Left ventricle myocardium inferior (tissue), 1 donor: ENCODE data around the gene ASIC2. TPM values are rescaled to one million over a fixed set of nuclear protein-coding genes. Genes with fewer than 3 reads are reported as not detected.

Experiments used
- DNase-seq: peaks from one replicate; pipeline ENCODE4 v3.0.0-alpha.2; 2020
- H3K27ac ChIP-seq: fragments of 200-600 bp; replicated peaks from 2 replicates; pipeline ENCODE4 v1.8.0; 2021
- H3K27me3 ChIP-seq: fragments of 200-600 bp; 2 replicates; pipeline ENCODE4 v1.8.0; 2021; ENCODE audit warnings: low read depth
- H3K36me3 ChIP-seq: fragments of 200-600 bp; 2 replicates; pipeline ENCODE4 v1.8.0; 2021
- H3K4me1 ChIP-seq: fragments of 200-600 bp; 2 replicates; pipeline ENCODE4 v1.8.0; 2021
- H3K4me3 ChIP-seq: fragments of 200-600 bp; 2 replicates; pipeline ENCODE4 v1.8.0; 2021; ENCODE audit warnings: mild to moderate bottlenecking, moderate library complexity
- H3K9me3 ChIP-seq: fragments of 200-600 bp; replicated peaks from 2 replicates; pipeline ENCODE4 v1.8.0; 2021
- intact Hi-C: fragments of 100-400 bp; cut with micrococcal nuclease; formaldehyde crosslinking; loops from one replicate; pipeline ENCODE4 v1.11.0; 2022
- total RNA-seq: library from RNA; stranded (reverse); fragmentation: NEBNext Ultra II Directional; extraction: Animal tissue kit (Norgen Biotek cat#: 25700); gene quantifications from one replicate; pipeline ENCODE4 v1.2.1, GENCODE V29; 2021
- TF ChIP-seq, protein P1 (sequence below): fragments of 200-600 bp; IDR thresholded peaks from 2 replicates; pipeline ENCODE4 v1.8.0; 2021; ENCODE audit warnings: antibody characterized with exemption, mild to moderate bottlenecking, borderline replicate concordance
- donor health status: DM: no; HTN: yes; CAD: no; lungs with severe emphysema.

The ASIC2 gene
- total RNA-seq, 1 donor from 2014 or later: not detected

DNA sequence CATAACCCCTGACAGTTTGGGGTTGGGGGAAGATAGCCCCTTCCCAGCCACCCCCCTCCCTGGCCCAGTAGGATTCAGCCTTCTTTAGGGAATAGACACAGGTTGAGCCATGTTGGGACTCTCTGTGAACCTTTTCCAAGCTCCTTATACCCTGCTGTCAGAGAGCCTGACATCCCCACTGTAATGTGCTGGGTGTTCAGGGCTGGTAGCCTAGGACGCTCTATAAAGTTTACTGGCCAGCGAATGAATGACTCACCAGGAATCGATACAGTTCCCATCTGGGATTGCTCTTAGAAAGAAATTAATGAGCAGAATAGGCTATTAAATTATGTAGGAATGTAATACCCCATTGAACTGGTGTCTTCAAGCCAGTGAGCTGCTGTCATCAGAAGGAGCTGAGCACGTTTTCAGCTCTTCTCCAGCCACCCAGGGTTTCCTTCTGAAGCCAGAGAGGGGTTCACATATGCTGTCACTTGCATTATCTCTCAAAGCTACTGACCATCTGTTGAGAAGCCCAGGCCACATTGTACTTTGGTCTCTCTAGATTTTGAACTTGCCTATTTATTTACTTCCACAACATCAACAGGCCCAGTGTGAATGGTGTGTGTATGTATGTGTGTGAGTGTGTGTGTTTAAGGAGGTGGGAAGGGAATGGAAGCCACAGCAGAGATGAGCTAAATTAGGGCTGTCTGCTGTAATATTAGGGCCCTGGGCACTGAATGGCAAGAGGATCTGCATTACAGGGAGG lies 236.5 kb downstream of the ASIC2 start:
- H3K9me3 ChIP-seq: peaks cover 5% of the 10 kb centered on the region
- no peak for DNase-seq
- H3K36me3 ChIP-seq: no peaks in the 10 kb centered on the region
- no peak overlapping the region for H3K4me3 ChIP-seq
- intact Hi-C loops: no loop called here
- peaks cover 8% of the 10 kb centered on the region for H3K4me1 ChIP-seq
- TF ChIP-seq, protein P1, sequence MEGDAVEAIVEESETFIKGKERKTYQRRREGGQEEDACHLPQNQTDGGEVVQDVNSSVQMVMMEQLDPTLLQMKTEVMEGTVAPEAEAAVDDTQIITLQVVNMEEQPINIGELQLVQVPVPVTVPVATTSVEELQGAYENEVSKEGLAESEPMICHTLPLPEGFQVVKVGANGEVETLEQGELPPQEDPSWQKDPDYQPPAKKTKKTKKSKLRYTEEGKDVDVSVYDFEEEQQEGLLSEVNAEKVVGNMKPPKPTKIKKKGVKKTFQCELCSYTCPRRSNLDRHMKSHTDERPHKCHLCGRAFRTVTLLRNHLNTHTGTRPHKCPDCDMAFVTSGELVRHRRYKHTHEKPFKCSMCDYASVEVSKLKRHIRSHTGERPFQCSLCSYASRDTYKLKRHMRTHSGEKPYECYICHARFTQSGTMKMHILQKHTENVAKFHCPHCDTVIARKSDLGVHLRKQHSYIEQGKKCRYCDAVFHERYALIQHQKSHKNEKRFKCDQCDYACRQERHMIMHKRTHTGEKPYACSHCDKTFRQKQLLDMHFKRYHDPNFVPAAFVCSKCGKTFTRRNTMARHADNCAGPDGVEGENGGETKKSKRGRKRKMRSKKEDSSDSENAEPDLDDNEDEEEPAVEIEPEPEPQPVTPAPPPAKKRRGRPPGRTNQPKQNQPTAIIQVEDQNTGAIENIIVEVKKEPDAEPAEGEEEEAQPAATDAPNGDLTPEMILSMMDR: no peak
- H3K27ac ChIP-seq: peak overlapping the region; percentile 38
- peaks cover 26% of the 10 kb centered on the region for H3K27me3 ChIP-seq

DNA sequence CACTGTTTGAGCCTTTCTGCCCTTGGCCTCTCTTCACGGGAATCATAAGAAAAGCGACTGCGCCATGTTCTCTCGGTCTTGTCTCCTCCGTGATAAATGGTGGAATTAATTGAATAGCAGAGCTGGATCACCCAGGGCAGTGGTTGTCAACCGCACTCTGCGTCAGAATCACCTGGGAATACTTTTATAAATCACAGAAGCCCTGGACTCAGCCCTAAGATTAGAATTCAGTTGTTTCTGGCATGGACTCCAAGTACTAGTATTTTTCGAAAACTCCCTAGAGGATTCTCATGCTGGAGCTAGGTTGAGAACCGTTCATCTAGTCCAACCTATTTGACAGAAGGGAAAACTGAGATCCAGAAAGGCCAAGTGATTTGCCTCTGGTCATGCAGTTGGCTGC lies 237.3 kb downstream of the ASIC2 start:
- H3K27ac ChIP-seq: peak overlapping the region; percentile 63
- no peak for DNase-seq
- peaks cover 8% of the 10 kb centered on the region for H3K4me1 ChIP-seq
- H3K9me3 ChIP-seq: peaks cover 5% of the 10 kb centered on the region
- intact Hi-C loops: no loop called here
- peaks cover 31% of the 10 kb centered on the region for H3K27me3 ChIP-seq
- H3K36me3 ChIP-seq: no peaks in the 10 kb centered on the region
- no peak overlapping the region for H3K4me3 ChIP-seq
- TF ChIP-seq, protein P1: no peak

DNA sequence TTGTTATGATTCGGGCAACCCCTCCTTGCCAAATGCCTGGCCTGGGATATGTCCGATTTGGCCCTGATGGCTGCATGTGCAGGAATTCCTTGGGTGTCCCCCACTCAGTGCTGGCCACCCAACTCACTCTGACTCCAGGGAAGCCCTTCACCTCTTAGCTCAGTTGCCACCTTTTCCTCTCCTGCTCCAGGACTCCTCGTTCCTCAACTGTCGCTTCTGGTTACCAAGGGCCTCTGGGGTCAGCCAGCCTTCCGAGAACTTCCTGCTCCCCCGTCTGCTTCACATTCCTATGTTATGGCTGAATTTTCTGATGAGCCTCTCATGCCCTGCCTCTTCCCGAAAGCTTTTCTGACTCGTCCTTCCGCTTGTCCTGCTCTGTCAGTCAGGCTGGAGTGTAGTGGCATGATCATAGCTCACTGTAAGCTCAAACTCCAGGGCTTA lies 237.9 kb downstream of the ASIC2 start:
- H3K27ac ChIP-seq: peak overlapping the region; percentile 63
- intact Hi-C loops: no loop called here
- H3K4me3 ChIP-seq: no peak overlapping the region
- H3K9me3 ChIP-seq: no peaks in the 10 kb centered on the region
- TF ChIP-seq, protein P1: no peak
- H3K4me1 ChIP-seq: peaks cover 8% of the 10 kb centered on the region
- DNase-seq: no peak
- H3K27me3 ChIP-seq: peaks cover 36% of the 10 kb centered on the region
- no peaks in the 10 kb centered on the region for H3K36me3 ChIP-seq

DNA sequence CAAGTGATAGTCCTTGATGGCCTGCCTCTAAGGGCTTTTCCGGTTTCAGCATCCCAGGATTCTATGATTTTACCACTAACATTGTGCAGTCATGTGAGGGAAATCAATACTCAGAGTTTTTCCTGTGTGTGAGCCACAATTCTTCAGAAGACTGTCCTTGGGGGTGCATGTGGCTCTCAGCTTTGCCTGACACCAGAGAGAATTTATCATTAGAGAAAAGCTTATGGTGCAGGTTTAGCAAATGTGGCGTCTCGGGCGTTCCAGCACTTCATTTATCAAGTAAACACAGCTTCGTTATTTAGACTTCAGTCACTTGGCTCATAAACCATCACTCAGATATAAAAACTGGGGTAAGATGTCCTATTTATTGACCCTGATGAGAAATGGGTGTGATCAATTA lies 238.7 kb downstream of the ASIC2 start:
- no peak overlapping the region for H3K27ac ChIP-seq
- intact Hi-C loops: no loop called here
- no peak for DNase-seq
- peaks cover 42% of the 10 kb centered on the region for H3K27me3 ChIP-seq
- TF ChIP-seq, protein P1: no peak
- H3K4me1 ChIP-seq: peaks cover 8% of the 10 kb centered on the region
- H3K36me3 ChIP-seq: no peaks in the 10 kb centered on the region
- H3K9me3 ChIP-seq: no peaks in the 10 kb centered on the region
- no peak overlapping the region for H3K4me3 ChIP-seq

DNA sequence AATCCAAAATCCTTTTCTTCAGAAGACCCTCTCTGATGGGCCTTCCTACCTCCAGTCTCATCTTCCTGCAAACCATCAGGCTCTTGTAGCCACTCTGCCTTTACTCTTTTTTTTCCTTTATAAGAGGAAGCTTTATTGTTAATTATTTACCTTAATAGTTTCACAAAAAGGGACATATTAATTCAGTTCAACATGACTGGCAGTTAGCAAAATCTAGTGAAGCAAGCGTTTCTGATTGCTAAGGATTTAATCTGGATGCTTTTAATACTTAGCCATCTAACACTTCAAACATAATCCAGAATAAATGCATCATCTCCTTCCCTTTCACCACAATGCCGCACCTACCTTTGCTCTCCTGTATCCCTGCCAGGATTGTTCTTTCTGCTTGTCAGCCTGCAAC lies 239.4 kb downstream of the ASIC2 start:
- peaks cover 8% of the 10 kb centered on the region for H3K4me1 ChIP-seq
- no peaks in the 10 kb centered on the region for H3K9me3 ChIP-seq
- no peak for DNase-seq
- intact Hi-C loops: no loop called here
- no peak overlapping the region for H3K27ac ChIP-seq
- no peak overlapping the region for H3K4me3 ChIP-seq
- no peaks in the 10 kb centered on the region for H3K36me3 ChIP-seq
- TF ChIP-seq, protein P1: no peak
- peaks cover 49% of the 10 kb centered on the region for H3K27me3 ChIP-seq
